HG03196 (cell line): ENCODE results near the gene TREML2.
"Not testable (repeated sequence)": the region's sequence is repeated elsewhere in the genome, so short reads cannot be mapped to it uniquely, and the experiment has no call there.

Source experiments
- ATAC-seq: cut with Tn5 transposase; IDR thresholded peaks from one replicate; pipeline ENCODE4 v1.9.1; 2021; ENCODE audit not compliant: unreplicated experiment

The TREML2 gene

GRCh38 chr6:41200901-41201763 is at the start of gene TREML2:
TREML2 (minus strand) TSS chr6:41201149; CDS start chr6:41201008, 141 bp downstream.
- no peak for ATAC-seq

- ATAC-seq: no peak
Observed at GRCh38 chr6:41247882-41248705, 47.1 kb upstream of the TREML2 start.

- ATAC-seq: no peak
Observed at GRCh38 chr6:41247288-41247865, 46.4 kb upstream of the TREML2 start.

GRCh38 chr6:41246529-41246928 is 45.6 kb upstream of the TREML2 start:
- ATAC-seq: not testable (repeated sequence)

- ATAC-seq: no peak
Observed at GRCh38 chr6:41239467-41240159, 38.7 kb upstream of the TREML2 start.

- ATAC-seq: no peak
Observed at GRCh38 chr6:41237128-41237527, 36.2 kb upstream of the TREML2 start.

GRCh38 chr6:41236276-41236675 is 35.3 kb upstream of the TREML2 start:
- ATAC-seq: no peak

GRCh38 chr6:41232667-41233066 is 31.7 kb upstream of the TREML2 start:
- no peak for ATAC-seq

- no peak for ATAC-seq
Observed at GRCh38 chr6:41231246-41231645, 30.3 kb upstream of the TREML2 start.

GRCh38 chr6:41229721-41230120 is 28.8 kb upstream of the TREML2 start:
- no peak for ATAC-seq

GRCh38 chr6:41228616-41229015 is 27.7 kb upstream of the TREML2 start:
- no peak for ATAC-seq

- ATAC-seq: no peak
Observed at GRCh38 chr6:41228096-41228495, 27.1 kb upstream of the TREML2 start, which contains the start of gene TREML4. TREML4 (plus strand) TSS chr6:41228349; CDS start chr6:41228428, 79 bp downstream.

GRCh38 chr6:41226752-41227151 is 25.8 kb upstream of the TREML2 start:
- no peak for ATAC-seq

- ATAC-seq: no peak
Observed at GRCh38 chr6:41224800-41225199, 23.9 kb upstream of the TREML2 start.

- no peak for ATAC-seq
Observed at GRCh38 chr6:41222513-41222912, 21.6 kb upstream of the TREML2 start.

- no peak for ATAC-seq
Observed at GRCh38 chr6:41222045-41222444, 21.1 kb upstream of the TREML2 start.

GRCh38 chr6:41216616-41217015 is 15.7 kb upstream of the TREML2 start:
- ATAC-seq: no peak

- no peak for ATAC-seq
Observed at GRCh38 chr6:41215777-41216176, 14.8 kb upstream of the TREML2 start.

- ATAC-seq: no peak
Observed at GRCh38 chr6:41214559-41215238, 13.8 kb upstream of the TREML2 start.

GRCh38 chr6:41209547-41210320 is 8.8 kb upstream of the TREML2 start:
- ATAC-seq: no peak
